ENCODE measurements around the gene FNDC1.
A peak's percentile ranks its signal among the peaks of the same experiment; 100 is the strongest.

The FNDC1 gene

DNA sequence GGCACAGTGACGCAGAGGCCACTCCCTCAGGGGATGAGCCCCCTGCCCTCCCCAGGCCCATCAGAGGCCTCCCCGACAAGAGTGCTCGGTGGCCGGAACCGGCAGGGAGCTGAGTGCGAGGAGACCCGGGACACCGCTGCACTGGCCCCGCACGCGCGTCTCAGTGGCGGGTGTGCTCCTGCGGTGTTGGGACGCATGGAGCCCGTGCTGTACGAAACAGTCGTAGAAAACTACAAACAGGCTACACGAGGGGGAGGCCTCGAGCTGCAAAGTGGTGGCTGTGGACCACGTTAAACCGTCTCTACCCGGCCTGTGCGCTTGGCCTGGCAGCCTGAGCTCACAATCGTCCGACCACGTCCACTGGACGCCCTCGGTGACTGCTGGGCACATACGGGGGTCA, 40.2 kb upstream of the FNDC1 start:
- TF ChIP-seq, protein P1, sequence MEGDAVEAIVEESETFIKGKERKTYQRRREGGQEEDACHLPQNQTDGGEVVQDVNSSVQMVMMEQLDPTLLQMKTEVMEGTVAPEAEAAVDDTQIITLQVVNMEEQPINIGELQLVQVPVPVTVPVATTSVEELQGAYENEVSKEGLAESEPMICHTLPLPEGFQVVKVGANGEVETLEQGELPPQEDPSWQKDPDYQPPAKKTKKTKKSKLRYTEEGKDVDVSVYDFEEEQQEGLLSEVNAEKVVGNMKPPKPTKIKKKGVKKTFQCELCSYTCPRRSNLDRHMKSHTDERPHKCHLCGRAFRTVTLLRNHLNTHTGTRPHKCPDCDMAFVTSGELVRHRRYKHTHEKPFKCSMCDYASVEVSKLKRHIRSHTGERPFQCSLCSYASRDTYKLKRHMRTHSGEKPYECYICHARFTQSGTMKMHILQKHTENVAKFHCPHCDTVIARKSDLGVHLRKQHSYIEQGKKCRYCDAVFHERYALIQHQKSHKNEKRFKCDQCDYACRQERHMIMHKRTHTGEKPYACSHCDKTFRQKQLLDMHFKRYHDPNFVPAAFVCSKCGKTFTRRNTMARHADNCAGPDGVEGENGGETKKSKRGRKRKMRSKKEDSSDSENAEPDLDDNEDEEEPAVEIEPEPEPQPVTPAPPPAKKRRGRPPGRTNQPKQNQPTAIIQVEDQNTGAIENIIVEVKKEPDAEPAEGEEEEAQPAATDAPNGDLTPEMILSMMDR (IDR thresholded peaks at IDR 0.05) = no peak

DNA sequence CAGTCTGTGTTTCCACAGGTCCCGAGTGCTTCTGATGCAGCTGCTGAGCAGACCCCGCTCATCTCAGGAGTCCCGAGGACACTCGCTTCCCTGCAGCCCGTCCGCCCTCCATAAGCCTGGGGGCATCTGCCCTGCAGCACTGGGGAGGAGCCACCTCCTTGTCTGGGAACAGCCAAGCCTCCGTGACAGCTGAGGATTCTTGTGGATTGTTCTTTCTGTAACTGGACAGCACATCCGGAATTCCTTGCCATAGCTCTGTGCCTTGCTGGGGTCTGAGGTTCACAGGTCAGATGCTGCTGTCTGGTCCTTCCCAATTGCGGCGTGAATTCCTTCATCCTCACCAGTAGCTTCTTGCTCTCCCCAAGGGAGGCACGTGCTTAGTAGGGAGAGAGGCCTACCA, 38.4 kb upstream of the FNDC1 start:
- TF ChIP-seq, protein P1 (IDR thresholded peaks at IDR 0.05) = no peak

DNA sequence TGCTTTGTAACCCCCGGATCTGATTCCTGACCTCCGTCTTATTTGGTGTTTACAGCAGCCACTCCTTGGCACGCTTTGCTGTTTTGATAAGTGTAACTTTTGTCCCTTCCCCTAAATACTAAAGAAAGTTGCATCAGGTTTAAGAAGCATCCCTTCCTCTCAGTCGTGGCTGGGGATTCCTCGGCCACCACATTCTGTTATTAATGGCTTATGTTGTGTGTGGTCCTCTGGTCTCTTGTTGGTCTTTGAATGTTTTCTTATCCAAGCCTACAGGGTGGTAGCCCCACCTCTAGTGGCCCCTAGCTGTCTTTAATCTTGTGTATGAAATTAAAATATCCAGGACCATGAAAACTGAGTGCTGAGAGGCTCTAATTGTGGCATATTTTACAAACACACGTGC, 37.5 kb upstream of the FNDC1 start:
- TF ChIP-seq, protein P1 (IDR thresholded peaks at IDR 0.05) = no peak

DNA sequence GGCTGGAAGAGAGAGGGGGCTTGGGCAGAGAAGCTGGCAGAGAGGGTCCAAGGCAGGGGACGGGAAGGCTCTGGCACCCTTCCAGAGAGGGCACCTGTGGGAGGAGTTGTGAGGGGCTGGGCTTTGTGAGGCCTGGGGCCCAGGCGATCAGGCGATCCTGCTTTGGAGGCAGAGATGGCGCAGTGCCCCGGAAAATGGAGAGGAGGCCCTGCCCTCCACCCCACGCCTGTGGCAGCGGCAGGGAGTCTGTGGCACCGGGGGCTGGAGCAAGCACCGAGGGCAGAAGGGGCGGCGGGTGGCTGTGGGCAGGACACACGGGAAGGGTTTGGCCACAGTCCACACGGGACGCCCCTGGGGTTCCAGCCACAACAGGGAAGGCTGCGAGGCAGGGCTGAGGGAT, 36.5 kb upstream of the FNDC1 start:
- TF ChIP-seq, protein P1 (IDR thresholded peaks at IDR 0.05) = no peak

DNA sequence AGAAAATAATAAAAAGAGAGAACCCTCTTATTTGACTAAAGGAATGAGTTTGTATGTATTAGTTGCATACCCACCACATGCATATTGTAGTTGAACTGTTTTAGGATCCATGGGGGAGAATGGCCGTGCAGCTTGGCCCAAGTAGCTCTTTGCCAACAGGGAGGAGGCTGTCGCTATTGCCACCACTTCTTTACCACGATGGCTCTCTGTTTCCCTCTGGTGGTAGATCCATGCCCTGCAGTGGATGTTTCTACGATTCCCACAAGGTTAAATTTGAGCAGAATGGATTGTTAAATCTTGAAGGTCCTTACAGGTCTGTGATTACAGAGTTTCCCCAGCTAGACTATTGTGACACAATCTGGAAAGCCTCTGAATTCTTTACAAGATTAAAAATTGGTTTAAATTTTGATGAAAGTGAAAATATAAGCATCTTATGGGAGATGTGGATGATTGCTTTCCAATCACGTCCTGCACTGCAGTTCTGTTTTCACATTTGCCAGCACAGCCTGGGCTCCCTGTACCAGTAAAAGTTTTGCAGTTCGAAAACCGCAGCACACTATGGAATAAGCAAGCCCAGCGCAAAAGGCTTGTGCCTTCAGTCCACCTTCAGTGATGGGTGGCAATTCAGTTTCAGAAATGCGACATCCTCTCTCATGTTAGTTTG, 34.4 kb upstream of the FNDC1 start:
- TF ChIP-seq, protein P1 (IDR thresholded peaks at IDR 0.05) = peak; percentile 69

DNA sequence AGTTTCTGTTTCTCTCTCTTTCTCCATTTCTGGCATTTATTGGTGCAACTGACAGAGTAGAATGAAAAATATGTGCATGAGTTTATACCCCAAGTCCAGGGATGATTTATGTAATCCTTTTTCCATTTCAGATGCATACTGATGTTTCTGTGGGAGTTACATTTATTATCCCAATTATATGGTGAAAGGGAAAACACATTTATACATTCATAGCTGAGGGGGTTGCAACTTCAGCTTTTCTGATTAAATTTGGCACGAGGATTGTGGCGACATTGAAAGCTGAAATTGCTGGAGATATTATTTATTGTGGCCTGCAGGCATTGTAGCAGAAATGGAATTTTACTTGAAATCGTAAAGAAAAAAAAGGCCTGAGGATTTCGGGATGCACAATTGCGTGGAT, 31.5 kb upstream of the FNDC1 start:
- TF ChIP-seq, protein P1 (IDR thresholded peaks at IDR 0.05) = no peak

DNA sequence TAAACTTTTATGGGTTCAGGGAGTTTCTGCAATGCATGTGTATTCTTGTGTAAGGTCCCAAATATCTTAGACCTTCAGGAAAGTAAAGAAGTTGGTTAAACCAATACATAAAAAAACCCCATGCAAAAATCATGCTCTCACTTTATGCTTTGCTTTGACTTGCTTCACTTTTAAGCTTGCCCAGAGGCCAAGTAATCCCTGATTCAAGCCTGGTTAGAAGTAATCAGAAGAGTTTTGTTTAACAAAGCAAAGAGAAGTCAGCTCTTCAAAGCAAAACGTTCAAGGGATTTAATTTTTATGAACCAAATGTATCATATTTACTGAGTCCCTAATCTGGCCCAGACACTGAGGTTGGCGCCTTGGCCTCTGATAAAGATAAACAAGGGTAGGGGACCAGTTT, 26.7 kb upstream of the FNDC1 start:
- TF ChIP-seq, protein P1 (IDR thresholded peaks at IDR 0.05) = no peak

DNA sequence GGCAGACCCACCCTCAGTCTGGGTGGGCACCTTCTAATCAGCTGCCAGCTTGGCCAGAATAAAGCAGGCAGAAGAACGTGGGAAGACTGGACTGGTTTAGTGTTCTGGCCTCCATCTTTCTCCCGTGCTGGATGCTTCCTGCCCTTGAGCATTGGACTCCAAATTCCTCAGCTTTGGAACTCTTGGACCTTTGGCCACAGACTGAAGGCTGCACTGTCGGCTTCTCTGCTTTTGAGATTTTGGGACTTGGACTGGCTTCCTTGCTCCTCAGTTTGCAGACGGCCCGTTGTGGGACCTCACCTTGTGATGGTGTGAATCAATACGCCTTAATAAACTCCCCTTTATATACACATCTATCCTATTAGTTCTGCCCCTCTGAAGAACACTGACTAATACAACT, 20.6 kb upstream of the FNDC1 start:
- TF ChIP-seq, protein P1 (IDR thresholded peaks at IDR 0.05) = no peak

Data from LNCAP (cell line).